ENCODE results near the gene CYP2A7. TPM values are rescaled to one million over a fixed set of nuclear protein-coding genes. Genes with fewer than 3 reads are reported as not detected.
"Not testable (repeated sequence)": the region's sequence is repeated elsewhere in the genome, so short reads cannot be mapped to it uniquely, and the experiment has no call there.

Gene CYP2A7
- not detected in 2 replicates for total RNA-seq (ENCODE audit: low replicate concordance)

- DNase-seq (ENCODE audit: low read depth); H3K4me3 ChIP-seq (ENCODE audit: low read depth, low read length): not testable (repeated sequence)
Measured at GRCh38 chr19:40882062-40882461, at the start of gene CYP2A7. Gene CYP2A7, minus strand, starts transcription at chr19:40882231. Its CDS starts 21 bp downstream, at chr19:40882210.

- DNase-seq (ENCODE audit: low read depth); H3K4me3 ChIP-seq (ENCODE audit: low read depth, low read length): not testable (repeated sequence)
Measured at GRCh38 chr19:40930799-40931198, 48.8 kb upstream of the CYP2A7 start.

GRCh38 chr19:40929942-40930341 lies 47.9 kb upstream of the CYP2A7 start:
- not testable (repeated sequence) for DNase-seq (ENCODE audit: low read depth); H3K4me3 ChIP-seq (ENCODE audit: low read depth, low read length)

- no peak for TF ChIP-seq CTCF (IDR thresholded peaks at IDR 0.05; ENCODE audit: insufficient read depth, low read length)
- no peak overlapping the region for H3K4me3 ChIP-seq (ENCODE audit: low read depth, low read length)
- DNase-seq (ENCODE audit: low read depth), result peak; percentile 44
Measured at GRCh38 chr19:40928850-40929249, 46.8 kb upstream of the CYP2A7 start.

GRCh38 chr19:40927567-40927966 lies 45.5 kb upstream of the CYP2A7 start:
- no peak for TF ChIP-seq CTCF (IDR thresholded peaks at IDR 0.05; ENCODE audit: insufficient read depth, low read length)
- no peak for DNase-seq (ENCODE audit: low read depth)
- no peak overlapping the region for H3K4me3 ChIP-seq (ENCODE audit: low read depth, low read length)

- not testable (repeated sequence) for DNase-seq (ENCODE audit: low read depth)
Measured at GRCh38 chr19:40926276-40926675, 44.2 kb upstream of the CYP2A7 start.

GRCh38 chr19:40923934-40924391 lies 41.9 kb upstream of the CYP2A7 start:
- no peak for TF ChIP-seq CTCF (IDR thresholded peaks at IDR 0.05; ENCODE audit: insufficient read depth, low read length)
- DNase-seq (ENCODE audit: low read depth), result no peak
- no peak overlapping the region for H3K4me3 ChIP-seq (ENCODE audit: low read depth, low read length)

More at GRCh38 chr19:40926276-40926675, 44.2 kb upstream of the CYP2A7 start:
- H3K4me3 ChIP-seq (ENCODE audit: low read depth, low read length), result not testable (repeated sequence)

GRCh38 chr19:40922237-40923160 lies 40.5 kb upstream of the CYP2A7 start:
- peak; percentile 58 for DNase-seq (ENCODE audit: low read depth)
- not testable (repeated sequence) for H3K4me3 ChIP-seq (ENCODE audit: low read depth, low read length)

- TF ChIP-seq CTCF (IDR thresholded peaks at IDR 0.05; ENCODE audit: insufficient read depth, low read length), result no peak
- no peak for DNase-seq (ENCODE audit: low read depth)
- H3K4me3 ChIP-seq (ENCODE audit: low read depth, low read length), result no peak overlapping the region
Measured at GRCh38 chr19:40921005-40921897, 39.2 kb upstream of the CYP2A7 start.

Data from fibroblast of the aortic adventitia (primary cell).